GM12873 (cell line): ENCODE results near the gene NATD1.

Experiments used
- TF ChIP-seq, protein P1 (sequence below): IDR thresholded peaks from 2 replicates; pipeline ENCODE4 v1.5.1; 2012; ENCODE audit warnings: low read depth, mild to moderate bottlenecking, moderate library complexity, low read length, control low read depth; ENCODE audit not compliant: insufficient read depth; ENCODE audit errors: missing control alignments

Gene NATD1

DNA sequence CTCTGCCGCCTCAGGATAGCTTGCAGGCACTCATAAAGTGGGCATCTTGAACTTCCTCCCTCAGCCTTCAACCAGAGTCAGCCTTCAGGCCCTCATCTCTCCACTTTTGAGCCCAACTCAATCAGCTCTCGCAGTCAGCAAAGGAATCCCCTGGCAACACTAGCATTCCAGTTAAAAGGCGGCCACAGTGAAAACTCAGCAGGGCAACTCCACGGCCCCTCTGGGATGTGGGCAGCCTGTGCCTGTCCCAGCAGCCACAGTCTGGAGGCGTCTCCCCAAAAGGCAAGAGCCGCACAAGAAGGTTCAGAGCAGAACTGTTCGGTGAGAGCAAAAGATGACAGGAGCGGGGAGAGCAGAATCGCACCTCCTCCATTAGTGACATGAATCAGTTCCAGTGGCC is 48.3 kb downstream of the NATD1 start:
- TF ChIP-seq, protein P1, sequence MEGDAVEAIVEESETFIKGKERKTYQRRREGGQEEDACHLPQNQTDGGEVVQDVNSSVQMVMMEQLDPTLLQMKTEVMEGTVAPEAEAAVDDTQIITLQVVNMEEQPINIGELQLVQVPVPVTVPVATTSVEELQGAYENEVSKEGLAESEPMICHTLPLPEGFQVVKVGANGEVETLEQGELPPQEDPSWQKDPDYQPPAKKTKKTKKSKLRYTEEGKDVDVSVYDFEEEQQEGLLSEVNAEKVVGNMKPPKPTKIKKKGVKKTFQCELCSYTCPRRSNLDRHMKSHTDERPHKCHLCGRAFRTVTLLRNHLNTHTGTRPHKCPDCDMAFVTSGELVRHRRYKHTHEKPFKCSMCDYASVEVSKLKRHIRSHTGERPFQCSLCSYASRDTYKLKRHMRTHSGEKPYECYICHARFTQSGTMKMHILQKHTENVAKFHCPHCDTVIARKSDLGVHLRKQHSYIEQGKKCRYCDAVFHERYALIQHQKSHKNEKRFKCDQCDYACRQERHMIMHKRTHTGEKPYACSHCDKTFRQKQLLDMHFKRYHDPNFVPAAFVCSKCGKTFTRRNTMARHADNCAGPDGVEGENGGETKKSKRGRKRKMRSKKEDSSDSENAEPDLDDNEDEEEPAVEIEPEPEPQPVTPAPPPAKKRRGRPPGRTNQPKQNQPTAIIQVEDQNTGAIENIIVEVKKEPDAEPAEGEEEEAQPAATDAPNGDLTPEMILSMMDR = no peak

DNA sequence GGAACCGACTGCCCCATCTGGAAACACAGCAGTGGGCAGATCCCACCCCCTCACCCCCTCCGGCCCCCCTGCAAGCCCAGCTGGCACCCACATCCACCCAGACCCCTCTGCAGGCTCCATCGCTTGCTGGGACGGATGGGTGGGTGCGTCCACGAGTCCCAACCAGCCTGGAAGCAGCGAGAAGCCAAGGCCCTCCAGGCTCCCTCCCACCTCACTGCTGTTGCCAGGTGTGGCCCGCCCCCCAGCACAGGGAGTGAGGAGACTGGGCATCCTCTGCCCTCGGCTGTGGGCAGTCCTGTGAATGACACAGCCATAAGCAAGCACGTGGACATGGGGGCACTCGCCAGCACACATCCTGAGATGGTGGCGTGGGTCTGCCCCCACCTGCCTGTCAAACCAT is 50.7 kb downstream of the NATD1 start:
- TF ChIP-seq, protein P1 = no peak

DNA sequence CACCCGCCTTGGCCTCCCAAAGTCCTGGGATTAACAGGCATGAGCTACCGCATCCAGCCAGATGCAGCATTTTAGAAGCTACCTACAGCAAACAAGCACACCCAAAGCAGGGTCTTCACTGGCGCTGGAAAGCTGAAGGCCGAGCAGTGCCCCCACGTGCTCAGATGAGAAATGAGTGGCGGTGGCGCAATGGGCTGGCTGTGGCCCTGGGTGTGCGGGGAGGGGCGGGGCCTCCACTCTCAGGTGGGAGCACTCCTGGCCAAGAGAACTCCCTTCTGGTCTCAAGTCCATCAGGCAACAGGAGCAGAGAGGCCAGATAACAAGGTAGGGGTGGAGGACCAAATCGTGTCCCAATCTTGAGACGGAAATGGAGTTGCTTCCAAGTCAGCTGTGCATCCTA is 51.3 kb downstream of the NATD1 start:
- TF ChIP-seq, protein P1 = no peak

DNA sequence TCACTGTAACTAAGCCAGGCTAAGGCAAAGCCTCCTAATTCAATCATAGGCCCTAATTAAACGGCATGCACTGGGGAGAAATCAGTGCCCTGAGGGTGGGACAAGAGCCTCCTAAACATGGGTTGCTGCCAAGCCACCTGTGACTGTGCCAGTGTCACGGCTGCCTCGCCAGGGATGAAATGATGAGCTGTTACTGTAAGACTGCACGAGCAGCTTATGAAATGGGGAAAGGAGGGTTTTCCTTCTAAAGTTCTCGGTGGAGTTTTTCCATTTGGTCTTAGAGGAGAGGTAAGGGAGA is 52.0 kb downstream of the NATD1 start:
- TF ChIP-seq, protein P1 = no peak

DNA sequence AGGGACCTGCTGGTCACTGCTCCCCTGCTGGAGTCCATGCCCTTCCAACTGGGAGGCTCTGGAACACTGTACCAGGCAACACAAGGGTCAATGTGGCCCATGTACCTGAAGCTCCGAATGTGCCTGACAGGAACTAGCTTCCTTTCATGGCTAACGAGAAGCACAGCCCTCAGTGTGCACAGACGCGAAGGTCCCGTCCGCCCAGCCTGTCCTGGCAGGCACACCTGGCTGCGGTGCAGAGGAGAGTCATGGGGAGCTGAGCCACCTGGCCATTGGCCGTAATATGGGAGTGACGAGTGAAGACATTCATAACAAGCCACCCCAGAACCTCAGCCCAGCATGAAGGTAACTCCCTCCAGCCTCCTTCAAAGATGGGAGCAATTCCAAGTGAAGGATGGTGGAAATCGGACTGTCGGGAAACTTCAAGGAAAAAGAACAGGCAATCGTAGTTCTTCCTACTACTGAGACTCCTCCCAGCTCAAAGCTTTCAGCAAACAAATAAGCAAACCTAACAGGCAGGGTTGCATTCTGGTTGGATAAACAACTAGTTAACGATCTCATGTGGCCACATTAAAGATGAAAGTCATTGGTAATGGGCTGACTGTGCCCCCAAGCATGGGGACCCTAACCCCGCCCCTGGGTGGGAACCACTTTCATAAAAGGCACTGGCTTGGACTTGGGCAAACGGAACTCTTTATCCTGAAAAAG is 52.5 kb downstream of the NATD1 start:
- TF ChIP-seq, protein P1 = no peak

DNA sequence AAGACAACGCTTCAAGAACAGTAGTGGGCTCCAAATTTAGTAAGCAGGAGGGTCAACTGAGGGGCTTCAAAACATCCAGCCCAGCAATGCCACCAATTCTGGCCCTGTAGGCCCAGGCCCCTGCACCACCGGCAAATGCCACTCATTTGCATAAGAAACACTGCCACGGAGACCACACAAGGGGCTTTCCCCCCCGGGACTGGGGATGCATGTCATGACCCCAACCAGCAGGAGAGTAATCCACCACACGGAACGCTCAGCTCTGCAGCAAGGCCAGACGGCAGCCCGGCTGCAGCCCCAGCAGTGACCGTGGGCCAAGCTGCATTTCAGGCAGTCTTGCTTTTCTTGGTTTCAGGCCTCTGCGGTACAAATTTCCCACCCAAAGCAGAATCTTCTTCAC is 53.4 kb downstream of the NATD1 start:
- TF ChIP-seq, protein P1 = no peak

DNA sequence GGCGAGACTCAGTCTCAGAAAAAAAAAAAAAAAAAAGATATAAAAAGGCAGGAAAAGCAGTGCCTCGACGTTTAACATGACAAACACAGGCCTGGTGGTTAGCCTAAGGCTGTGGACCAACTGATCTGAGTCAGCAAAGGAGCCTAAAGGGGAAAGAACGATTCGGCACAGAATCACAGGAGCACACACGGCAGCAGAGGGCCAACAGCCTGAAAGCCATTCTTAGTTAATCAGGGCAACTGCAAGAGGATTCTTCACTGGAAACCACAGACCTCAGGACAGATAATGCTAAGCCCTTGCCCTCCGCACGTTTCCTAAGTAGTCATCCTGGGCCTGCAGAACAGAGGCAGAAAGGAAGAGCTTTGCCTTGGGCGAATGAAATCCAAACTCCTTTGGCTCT is 53.9 kb downstream of the NATD1 start:
- TF ChIP-seq, protein P1 = no peak
